ENCODE results near the gene BOC. TPM values are rescaled to one million over a fixed set of nuclear protein-coding genes. Genes with fewer than 3 reads are reported as not detected.

The BOC gene
- total RNA-seq, 1 donor from 2014 or later = 20.2 TPM

DNA sequence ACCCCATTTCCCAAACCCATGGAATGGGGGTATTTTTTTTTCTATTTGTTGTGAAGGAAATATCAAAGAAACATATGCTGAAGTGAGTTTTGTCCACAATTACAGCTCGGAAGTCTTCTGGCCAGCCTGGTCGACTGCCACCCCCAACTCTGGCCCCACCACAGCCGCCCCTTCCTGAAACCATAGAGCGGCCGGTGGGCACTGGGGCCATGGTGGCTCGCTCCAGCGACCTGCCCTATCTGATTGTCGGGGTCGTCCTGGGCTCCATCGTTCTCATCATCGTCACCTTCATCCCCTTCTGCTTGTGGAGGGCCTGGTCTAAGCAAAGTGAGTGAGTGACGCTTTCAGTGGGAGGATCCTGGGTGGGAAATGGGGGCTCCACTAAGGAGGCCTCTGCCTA, 71.9 kb downstream of the BOC start:
- Mint-ChIP-seq H3K27ac (ENCODE audit: unreplicated experiment) (no peak overlapping the region), H3K4me1 (ENCODE audit: low read depth, unreplicated experiment) (peaks cover 12% of the 10 kb centered on the region), H3K4me3 (ENCODE audit: unreplicated experiment) (no peak overlapping the region), H3K9me3 (ENCODE audit: unreplicated experiment) (no peaks in the 10 kb centered on the region), H3K27me3 (ENCODE audit: low read depth, unreplicated experiment) (peaks cover 3% of the 10 kb centered on the region), H3K36me3 (ENCODE audit: low read depth, unreplicated experiment) (peaks cover 36% of the 10 kb centered on the region)
- Histone ChIP-seq H3K79me2 (ENCODE audit: insufficient read depth, low read length) (no peaks in the 10 kb centered on the region), H3K9ac (ENCODE audit: low read length) (no peak overlapping the region), H3K27me3 (ENCODE audit: insufficient read depth, low read length) (no peaks in the 10 kb centered on the region), H3K4me1 (ENCODE audit: insufficient read depth, low read length) (peaks cover 13% of the 10 kb centered on the region), H4K20me1 (ENCODE audit: insufficient read depth, low read length) (no peaks in the 10 kb centered on the region), H3K9me3 (ENCODE audit: insufficient read depth, low read depth, low read length) (no peaks in the 10 kb centered on the region), H3K27ac (ENCODE audit: low read depth, low read length) (no peak overlapping the region), H3K4me3 (ENCODE audit: insufficient read depth, low read depth, low read length) (no peak overlapping the region), H3K4me2 (ENCODE audit: low read length) (no peak overlapping the region), H3K36me3 (ENCODE audit: insufficient read depth, low read length) (no peaks in the 10 kb centered on the region), H2AFZ (ENCODE audit: low read depth, low read length) (no peak overlapping the region)
- TF ChIP-seq EZH2 (IDR thresholded peaks at IDR 0.05; ENCODE audit: insufficient read depth, low read length) = no peak
- TF ChIP-seq, protein P1, sequence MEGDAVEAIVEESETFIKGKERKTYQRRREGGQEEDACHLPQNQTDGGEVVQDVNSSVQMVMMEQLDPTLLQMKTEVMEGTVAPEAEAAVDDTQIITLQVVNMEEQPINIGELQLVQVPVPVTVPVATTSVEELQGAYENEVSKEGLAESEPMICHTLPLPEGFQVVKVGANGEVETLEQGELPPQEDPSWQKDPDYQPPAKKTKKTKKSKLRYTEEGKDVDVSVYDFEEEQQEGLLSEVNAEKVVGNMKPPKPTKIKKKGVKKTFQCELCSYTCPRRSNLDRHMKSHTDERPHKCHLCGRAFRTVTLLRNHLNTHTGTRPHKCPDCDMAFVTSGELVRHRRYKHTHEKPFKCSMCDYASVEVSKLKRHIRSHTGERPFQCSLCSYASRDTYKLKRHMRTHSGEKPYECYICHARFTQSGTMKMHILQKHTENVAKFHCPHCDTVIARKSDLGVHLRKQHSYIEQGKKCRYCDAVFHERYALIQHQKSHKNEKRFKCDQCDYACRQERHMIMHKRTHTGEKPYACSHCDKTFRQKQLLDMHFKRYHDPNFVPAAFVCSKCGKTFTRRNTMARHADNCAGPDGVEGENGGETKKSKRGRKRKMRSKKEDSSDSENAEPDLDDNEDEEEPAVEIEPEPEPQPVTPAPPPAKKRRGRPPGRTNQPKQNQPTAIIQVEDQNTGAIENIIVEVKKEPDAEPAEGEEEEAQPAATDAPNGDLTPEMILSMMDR (IDR thresholded peaks at IDR 0.05; ENCODE audit: insufficient read depth, low read depth, low read length) = no peak
- FAIRE-seq (no peak), DNase-seq (ENCODE audit: low read depth) (no peak)

DNA sequence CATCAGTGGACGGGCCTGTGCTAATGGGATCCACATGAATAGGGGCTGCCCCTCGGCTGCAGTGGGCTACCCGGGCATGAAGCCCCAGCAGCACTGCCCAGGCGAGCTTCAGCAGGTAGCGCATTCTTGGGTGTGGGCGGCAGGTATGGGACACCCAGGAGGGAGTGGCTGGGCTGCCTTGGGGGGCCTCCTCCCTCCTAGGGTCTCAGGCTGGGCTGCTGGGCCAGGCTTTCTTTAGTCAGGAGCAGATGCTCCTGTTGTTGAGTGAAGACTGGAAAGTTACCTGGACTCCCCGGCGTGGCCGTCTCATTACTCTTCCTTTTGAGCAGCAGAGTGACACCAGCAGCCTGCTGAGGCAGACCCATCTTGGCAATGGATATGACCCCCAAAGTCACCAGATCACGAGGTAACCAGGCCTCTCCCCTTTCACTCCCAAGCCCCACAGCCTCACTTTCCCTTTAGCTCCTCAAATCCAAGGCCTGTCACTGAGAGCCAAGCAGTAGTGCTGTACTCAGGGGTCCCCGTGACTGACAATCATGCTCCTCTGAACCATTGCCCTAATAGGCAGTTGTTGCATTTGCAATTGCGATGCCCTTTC, 73.2 kb downstream of the BOC start:
- H3K36me3 Mint-ChIP-seq (ENCODE audit: low read depth, unreplicated experiment) = peaks cover 33% of the 10 kb centered on the region
- H3K4me3 Mint-ChIP-seq (ENCODE audit: unreplicated experiment) = no peak overlapping the region
- Histone ChIP-seq H3K4me2 (ENCODE audit: low read length) (no peak overlapping the region), H3K9me3 (ENCODE audit: insufficient read depth, low read depth, low read length) (no peaks in the 10 kb centered on the region), H3K4me3 (ENCODE audit: insufficient read depth, low read depth, low read length) (no peak overlapping the region), H4K20me1 (ENCODE audit: insufficient read depth, low read length) (no peaks in the 10 kb centered on the region), H3K36me3 (ENCODE audit: insufficient read depth, low read length) (no peaks in the 10 kb centered on the region), H3K9ac (ENCODE audit: low read length) (no peak overlapping the region), H3K4me1 (ENCODE audit: insufficient read depth, low read length) (peaks cover 13% of the 10 kb centered on the region), H3K27ac (ENCODE audit: low read depth, low read length) (no peak overlapping the region), H2AFZ (ENCODE audit: low read depth, low read length) (no peak overlapping the region), H3K79me2 (ENCODE audit: insufficient read depth, low read length) (no peaks in the 10 kb centered on the region), H3K27me3 (ENCODE audit: insufficient read depth, low read length) (no peaks in the 10 kb centered on the region)
- DNase-seq (ENCODE audit: low read depth) = no peak
- peaks cover 3% of the 10 kb centered on the region for H3K27me3 Mint-ChIP-seq (ENCODE audit: low read depth, unreplicated experiment)
- no peaks in the 10 kb centered on the region for H3K9me3 Mint-ChIP-seq (ENCODE audit: unreplicated experiment)
- H3K4me1 Mint-ChIP-seq (ENCODE audit: low read depth, unreplicated experiment) = peaks cover 12% of the 10 kb centered on the region
- no peak for TF ChIP-seq EZH2 (IDR thresholded peaks at IDR 0.05; ENCODE audit: insufficient read depth, low read length)
- TF ChIP-seq, protein P1 (IDR thresholded peaks at IDR 0.05; ENCODE audit: insufficient read depth, low read depth, low read length) = no peak
- no peak for FAIRE-seq
- H3K27ac Mint-ChIP-seq (ENCODE audit: unreplicated experiment) = peak overlapping the region; percentile 69

DNA sequence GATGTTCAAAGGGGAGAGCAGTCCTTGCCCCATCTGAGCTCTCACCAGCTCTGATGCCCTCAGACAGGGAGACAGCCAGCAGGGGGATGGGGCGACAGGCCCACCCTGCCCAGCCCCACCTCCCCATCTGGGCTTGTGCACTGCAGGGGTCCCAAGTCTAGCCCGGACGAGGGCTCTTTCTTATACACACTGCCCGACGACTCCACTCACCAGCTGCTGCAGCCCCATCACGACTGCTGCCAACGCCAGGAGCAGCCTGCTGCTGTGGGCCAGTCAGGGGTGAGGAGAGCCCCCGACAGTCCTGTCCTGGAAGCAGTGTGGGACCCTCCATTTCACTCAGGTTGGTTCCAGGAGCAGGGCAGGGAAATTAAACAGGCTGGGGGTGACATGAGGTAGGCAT, 73.9 kb downstream of the BOC start:
- FAIRE-seq (no peak), DNase-seq (ENCODE audit: low read depth) (no peak)
- Mint-ChIP-seq H3K36me3 (ENCODE audit: low read depth, unreplicated experiment) (peaks cover 30% of the 10 kb centered on the region), H3K9me3 (ENCODE audit: unreplicated experiment) (no peaks in the 10 kb centered on the region), H3K4me1 (ENCODE audit: low read depth, unreplicated experiment) (peaks cover 12% of the 10 kb centered on the region), H3K4me3 (ENCODE audit: unreplicated experiment) (no peak overlapping the region), H3K27me3 (ENCODE audit: low read depth, unreplicated experiment) (peaks cover 3% of the 10 kb centered on the region), H3K27ac (ENCODE audit: unreplicated experiment) (no peak overlapping the region)
- no peak overlapping the region for H3K9ac ChIP-seq (ENCODE audit: low read length)
- TF ChIP-seq, protein P1 (IDR thresholded peaks at IDR 0.05; ENCODE audit: insufficient read depth, low read depth, low read length) = no peak
- no peak for TF ChIP-seq EZH2 (IDR thresholded peaks at IDR 0.05; ENCODE audit: insufficient read depth, low read length)
- H3K4me1 ChIP-seq (ENCODE audit: insufficient read depth, low read length) = peaks cover 13% of the 10 kb centered on the region
- no peaks in the 10 kb centered on the region for H4K20me1 ChIP-seq (ENCODE audit: insufficient read depth, low read length)
- no peak overlapping the region for H3K27ac ChIP-seq (ENCODE audit: low read depth, low read length)
- no peaks in the 10 kb centered on the region for H3K79me2 ChIP-seq (ENCODE audit: insufficient read depth, low read length)
- H3K36me3 ChIP-seq (ENCODE audit: insufficient read depth, low read length) = no peaks in the 10 kb centered on the region
- no peak overlapping the region for H3K4me2 ChIP-seq (ENCODE audit: low read length)
- no peak overlapping the region for H2AFZ ChIP-seq (ENCODE audit: low read depth, low read length)
- no peak overlapping the region for H3K4me3 ChIP-seq (ENCODE audit: insufficient read depth, low read depth, low read length)
- no peaks in the 10 kb centered on the region for H3K27me3 ChIP-seq (ENCODE audit: insufficient read depth, low read length)
- H3K9me3 ChIP-seq (ENCODE audit: insufficient read depth, low read depth, low read length) = no peaks in the 10 kb centered on the region
